OCI-LY7 (cell line): ENCODE measurements around the gene CAPN14. TPM values are rescaled to one million over a fixed set of nuclear protein-coding genes. Genes with fewer than 3 reads are reported as not detected.

Experiments used
- BruUV-seq: library from RNA; stranded (reverse); fragments of 400-500 nt; replicated peaks from 2 replicates; lab custom pipeline; 2021; lab: Mats Ljungman, UMichigan
- CTCF ChIA-PET: fragments of 300-600 bp; sonication (Branson Sonifier 250); formaldehyde crosslinking; loops from one replicate; lab custom pipeline; 2022; ENCODE audit warnings: antibody characterized with exemption; ENCODE audit not compliant: unreplicated experiment; lab: Charles Lee
- POLR2A ChIA-PET: fragments of 300-600 bp; sonication (Branson Sonifier 250); formaldehyde crosslinking; loops from one replicate; lab custom pipeline; 2022; ENCODE audit warnings: antibody characterized with exemption; lab: Charles Lee
- DNase-seq: peaks from one replicate; pipeline ENCODE4 v3.0.0-alpha.2; 2015; ENCODE audit warnings: low spot score
- H2AFZ ChIP-seq: fragments of 200-600 bp; sonication (generic), shearing (Covaris generic); 2 replicates; pipeline ENCODE4 v1.6.1; 2014; ENCODE audit warnings: mild to moderate bottlenecking, antibody characterized with exemption, low read length, moderate library complexity
- H3K27ac ChIP-seq: fragments of 200-600 bp; sonication (generic); 2 replicates; pipeline ENCODE4 v1.5.1; 2014; ENCODE audit warnings: mixed run types, low read depth, mild to moderate bottlenecking, moderate library complexity, low read length, inconsistent platforms; ENCODE audit not compliant: poor library complexity, severe bottlenecking
- H3K36me3 ChIP-seq: fragments of 200-600 bp; sonication (generic); 2 replicates; pipeline ENCODE4 v1.6.1; 2014; ENCODE audit warnings: mild to moderate bottlenecking, antibody characterized with exemption, low read length, moderate library complexity, mixed read lengths; ENCODE audit not compliant: insufficient read depth
- H3K4me1 ChIP-seq: fragments of 200-600 bp; sonication (generic); 2 replicates; pipeline ENCODE4 v1.5.1; 2014; ENCODE audit warnings: mild to moderate bottlenecking, low read length; ENCODE audit not compliant: insufficient read depth, poor library complexity, severe bottlenecking
- H3K4me2 ChIP-seq: fragments of 200-600 bp; sonication (generic); 2 replicates; pipeline ENCODE4 v1.6.1; 2014; ENCODE audit warnings: mild to moderate bottlenecking, low read length
- H3K4me3 ChIP-seq: fragments of 200-600 bp; sonication (generic); 2 replicates; pipeline ENCODE4 v1.5.1; 2014; ENCODE audit warnings: mild to moderate bottlenecking, low read depth, low read length; ENCODE audit not compliant: poor library complexity, severe bottlenecking
- H3K79me2 ChIP-seq: fragments of 200-600 bp; sonication (generic); 2 replicates; pipeline ENCODE4 v1.6.1; 2016; ENCODE audit warnings: low read depth, mild to moderate bottlenecking, low read length, moderate library complexity, mixed read lengths; ENCODE audit not compliant: insufficient read depth
- H3K9me2 ChIP-seq: fragments of 200-600 bp; sonication (generic); 2 replicates; pipeline ENCODE4 v1.6.1; 2016; ENCODE audit warnings: mild to moderate bottlenecking, low read length, mixed read lengths; ENCODE audit not compliant: insufficient read depth
- H3K9me3 ChIP-seq: fragments of 200-600 bp; sonication (generic); 2 replicates; pipeline ENCODE4 v1.6.1; 2014; ENCODE audit warnings: mild to moderate bottlenecking, mixed run types, low read length, mixed read lengths
- H4K20me1 ChIP-seq: fragments of 200-600 bp; sonication (generic); 2 replicates; pipeline ENCODE4 v1.6.1; 2014; ENCODE audit warnings: mild to moderate bottlenecking, antibody characterized with exemption, low read length, moderate library complexity, mixed read lengths; ENCODE audit not compliant: insufficient read depth
- EZH2phosphoT487 ChIP-seq: fragments of 200-600 bp; sonication (generic); IDR thresholded peaks from 2 replicates; pipeline ENCODE4 v1.6.1; 2018; ENCODE audit warnings: low read depth, borderline replicate concordance, mild to moderate bottlenecking, mixed run types, antibody characterized with exemption, low read length, moderate library complexity, mixed read lengths
- intact Hi-C: fragments of 100-400 bp; cut with micrococcal nuclease; formaldehyde crosslinking; loops from one replicate; pipeline ENCODE4 v1.10.0; 2022; ENCODE audit not compliant: unreplicated experiment
- total RNA-seq, 2 experiments: library from RNA; depleted of rRNA in 1 of 2; stranded (reverse); fragments of >200 nt in 1 of 2; shearing (Covaris generic) in 1 of 2; gene quantifications; 2 replicates each; pipeline ENCODE4 v1.2.3, GENCODE V29; 2014 to 2022
- TF ChIP-seq, protein P1 (sequence below): fragments of 200-600 bp; sonication (generic); conservative IDR thresholded peaks from 2 replicates; pipeline ENCODE4 v1.5.1; 2014; ENCODE audit warnings: mild to moderate bottlenecking, antibody characterized with exemption, low read length, moderate library complexity, mixed read lengths

The CAPN14 gene
- total RNA-seq, 2 experiments from 2014 or later: 1.4 to 4.0 TPM

DNA sequence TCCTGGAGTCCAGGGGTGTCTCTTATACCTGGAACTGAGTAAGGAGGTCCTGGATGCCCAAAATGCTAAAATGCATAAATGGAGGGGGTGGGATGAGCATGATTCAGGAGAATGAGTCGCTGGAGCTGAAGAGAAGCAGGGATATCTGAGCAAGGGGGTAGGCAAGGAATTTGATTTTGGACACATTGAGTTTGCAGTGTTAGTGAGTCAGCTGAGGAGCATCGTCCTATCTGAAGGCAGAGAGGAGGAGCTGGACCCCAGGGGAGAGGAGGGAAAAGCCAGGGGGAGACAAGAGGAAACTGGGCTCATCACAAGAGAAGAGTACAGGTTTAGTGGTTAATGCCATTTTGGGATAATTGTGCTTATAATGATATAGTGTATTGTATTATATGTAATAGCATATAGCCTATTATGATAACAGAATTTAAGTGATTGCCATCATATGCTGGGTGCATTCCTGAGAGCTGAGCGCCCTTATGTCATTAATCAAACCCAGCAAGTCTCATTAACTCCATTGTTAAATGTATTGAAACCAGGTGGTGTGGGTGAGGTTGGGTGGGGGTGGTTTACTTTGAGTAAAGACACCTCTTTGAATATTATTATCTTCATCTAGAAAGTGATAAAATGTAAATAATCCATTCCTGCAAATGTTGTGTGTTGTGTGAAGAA, 29.0 kb upstream of the CAPN14 start:
- TF ChIP-seq EZH2phosphoT487: no peak
- Histone ChIP-seq H3K36me3 (peaks cover 54% of the 10 kb centered on the region), H3K9me3 (no peaks in the 10 kb centered on the region), H2AFZ (no peak overlapping the region), H4K20me1 (no peaks in the 10 kb centered on the region), H3K4me1 (peaks cover 25% of the 10 kb centered on the region), H3K4me3 (no peak overlapping the region), H3K9me2 (no peaks in the 10 kb centered on the region), H3K79me2 (no peaks in the 10 kb centered on the region), H3K4me2 (no peak overlapping the region), H3K27ac (no peak overlapping the region)
- intact Hi-C loops: no loop called here
- ChIA-PET POLR2A (interaction anchor here (0.5 kb wide), 1 partner anchor 113 kb away, joined by 3 read pairs; no protein-coding TSS in a partner anchor), CTCF (no interaction called here)
- DNase-seq: no peak
- BruUV-seq: no TSS peak

DNA sequence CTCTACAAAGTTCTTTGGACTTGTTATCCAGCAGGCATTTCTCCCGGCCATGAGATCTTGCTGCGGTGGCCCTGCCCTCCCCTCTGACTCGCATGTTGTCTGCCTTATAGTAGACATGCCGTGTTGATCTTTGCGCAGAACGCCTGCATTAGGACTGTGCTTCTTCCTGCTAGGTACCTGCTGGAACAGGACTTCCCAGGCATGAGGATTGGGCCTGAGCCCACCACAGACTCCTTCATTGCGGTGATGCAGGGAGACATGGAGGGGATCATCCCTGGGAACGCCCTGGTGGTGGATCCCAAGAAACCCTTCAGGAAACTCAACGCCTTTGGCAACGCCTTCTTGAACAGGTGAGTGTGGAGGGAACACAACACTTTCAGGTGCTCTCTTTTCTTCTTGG, 26.8 kb upstream of the CAPN14 start:
- H3K4me2 ChIP-seq: no peak overlapping the region
- no peak overlapping the region for H3K4me3 ChIP-seq
- H3K27ac ChIP-seq: no peak overlapping the region
- no peaks in the 10 kb centered on the region for H3K79me2 ChIP-seq
- DNase-seq: no peak
- H2AFZ ChIP-seq: no peak overlapping the region
- intact Hi-C loops: no loop called here
- ChIA-PET CTCF (no interaction called here), POLR2A (interaction anchor here (1.1 to 1.5 kb wide), 2 partner anchors 8 to 14 kb away, joined by 4 to 5 read pairs; no protein-coding TSS in a partner anchor)
- peaks cover 20% of the 10 kb centered on the region for H3K4me1 ChIP-seq
- TF ChIP-seq EZH2phosphoT487: no peak
- TF ChIP-seq, protein P1, sequence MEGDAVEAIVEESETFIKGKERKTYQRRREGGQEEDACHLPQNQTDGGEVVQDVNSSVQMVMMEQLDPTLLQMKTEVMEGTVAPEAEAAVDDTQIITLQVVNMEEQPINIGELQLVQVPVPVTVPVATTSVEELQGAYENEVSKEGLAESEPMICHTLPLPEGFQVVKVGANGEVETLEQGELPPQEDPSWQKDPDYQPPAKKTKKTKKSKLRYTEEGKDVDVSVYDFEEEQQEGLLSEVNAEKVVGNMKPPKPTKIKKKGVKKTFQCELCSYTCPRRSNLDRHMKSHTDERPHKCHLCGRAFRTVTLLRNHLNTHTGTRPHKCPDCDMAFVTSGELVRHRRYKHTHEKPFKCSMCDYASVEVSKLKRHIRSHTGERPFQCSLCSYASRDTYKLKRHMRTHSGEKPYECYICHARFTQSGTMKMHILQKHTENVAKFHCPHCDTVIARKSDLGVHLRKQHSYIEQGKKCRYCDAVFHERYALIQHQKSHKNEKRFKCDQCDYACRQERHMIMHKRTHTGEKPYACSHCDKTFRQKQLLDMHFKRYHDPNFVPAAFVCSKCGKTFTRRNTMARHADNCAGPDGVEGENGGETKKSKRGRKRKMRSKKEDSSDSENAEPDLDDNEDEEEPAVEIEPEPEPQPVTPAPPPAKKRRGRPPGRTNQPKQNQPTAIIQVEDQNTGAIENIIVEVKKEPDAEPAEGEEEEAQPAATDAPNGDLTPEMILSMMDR: no peak
- no peaks in the 10 kb centered on the region for H4K20me1 ChIP-seq
- H3K9me2 ChIP-seq: no peaks in the 10 kb centered on the region
- no peaks in the 10 kb centered on the region for H3K9me3 ChIP-seq
- peaks cover 38% of the 10 kb centered on the region for H3K36me3 ChIP-seq
- no TSS peak for BruUV-seq

DNA sequence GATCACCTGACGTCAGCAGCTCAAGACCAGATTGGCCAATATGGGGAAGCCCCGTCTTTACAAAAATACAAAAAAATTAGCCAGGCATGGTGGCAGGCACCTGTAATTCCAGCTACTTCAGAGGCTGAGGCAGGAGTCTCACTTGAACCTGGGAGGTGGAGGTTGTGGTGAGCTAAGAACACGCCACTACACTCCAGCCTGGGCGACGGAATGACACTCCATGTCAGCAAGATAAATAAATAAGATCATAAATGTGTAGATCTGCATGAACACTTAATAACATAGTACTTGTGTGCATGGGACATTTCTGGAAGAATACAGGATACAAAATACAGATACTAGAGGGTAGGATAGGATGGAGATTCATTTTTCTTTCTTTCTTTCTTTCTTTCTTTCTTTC, 25.7 kb upstream of the CAPN14 start:
- no peaks in the 10 kb centered on the region for H3K9me3 ChIP-seq
- no peak for TF ChIP-seq EZH2phosphoT487
- TF ChIP-seq, protein P1: no peak
- H3K9me2 ChIP-seq: no peaks in the 10 kb centered on the region
- no peak overlapping the region for H3K4me3 ChIP-seq
- ChIA-PET CTCF (interaction anchor here (0.7 kb wide), 1 partner anchor 9 kb away, joined by 3 read pairs; the partner anchor contains the start of gene EHD3), POLR2A (interaction anchor here (0.6 to 1.5 kb wide), 3 partner anchors 9 to 34 kb away, joined by 3 to 5 read pairs (median 3); no protein-coding TSS in a partner anchor)
- no peaks in the 10 kb centered on the region for H3K79me2 ChIP-seq
- intact Hi-C loops: no loop called here
- H4K20me1 ChIP-seq: no peaks in the 10 kb centered on the region
- BruUV-seq: no TSS peak
- H3K4me1 ChIP-seq: peaks cover 20% of the 10 kb centered on the region
- no peak for DNase-seq
- no peak overlapping the region for H3K4me2 ChIP-seq
- H3K36me3 ChIP-seq: peaks cover 27% of the 10 kb centered on the region
- no peak overlapping the region for H3K27ac ChIP-seq
- no peak overlapping the region for H2AFZ ChIP-seq
